SK-N-SH (cell line): ENCODE measurements around the gene IL1RL2.

Source experiments
- CTCF ChIP-seq: fragments of 200-600 bp; sonication (generic); IDR thresholded peaks from 2 replicates; pipeline ENCODE4 v1.6.1; 2017; ENCODE audit warnings: antibody characterized with exemption, mild to moderate bottlenecking, moderate library complexity
- EZH2phosphoT487 ChIP-seq: fragments of 200-600 bp; sonication (generic); IDR thresholded peaks from 2 replicates; pipeline ENCODE4 v1.6.1; 2017; ENCODE audit warnings: low read depth, mixed run types, mild to moderate bottlenecking, antibody characterized with exemption, moderate library complexity, borderline replicate concordance
- FOXM1 ChIP-seq: IDR thresholded peaks from 2 replicates; pipeline ENCODE4 v1.4.0; 2012; ENCODE audit warnings: low read depth, mild to moderate bottlenecking
- GABPA ChIP-seq: IDR thresholded peaks from 2 replicates; pipeline ENCODE4 v1.4.0; 2012; ENCODE audit warnings: low read depth, mild to moderate bottlenecking
- MXI1 ChIP-seq: IDR thresholded peaks from 2 replicates; pipeline ENCODE4 v1.6.1; 2012; ENCODE audit warnings: mild to moderate bottlenecking, low read depth, low read length, improper control_type of control experiment
- RFX5 ChIP-seq: IDR thresholded peaks from 2 replicates; pipeline ENCODE4 v1.6.1; 2012; ENCODE audit warnings: mild to moderate bottlenecking, improper control_type of control experiment, low read length
- SIN3A ChIP-seq: IDR thresholded peaks from 2 replicates; pipeline ENCODE4 v1.6.1; 2012; ENCODE audit warnings: low read depth, mild to moderate bottlenecking, low read length, moderate library complexity, borderline replicate concordance
- TAF1 ChIP-seq: IDR thresholded peaks from 2 replicates; pipeline ENCODE4 v1.6.1; 2012; ENCODE audit warnings: low read depth, mild to moderate bottlenecking, low read length, moderate library complexity, borderline replicate concordance
- YY1 ChIP-seq: IDR thresholded peaks from 2 replicates; pipeline ENCODE4 v1.4.0; 2012; ENCODE audit warnings: low read depth, mild to moderate bottlenecking
- TF ChIP-seq, protein P1 (sequence below): IDR thresholded peaks from 2 replicates; pipeline ENCODE4 v1.4.0; 2012; ENCODE audit warnings: low read depth, borderline replicate concordance

DNA sequence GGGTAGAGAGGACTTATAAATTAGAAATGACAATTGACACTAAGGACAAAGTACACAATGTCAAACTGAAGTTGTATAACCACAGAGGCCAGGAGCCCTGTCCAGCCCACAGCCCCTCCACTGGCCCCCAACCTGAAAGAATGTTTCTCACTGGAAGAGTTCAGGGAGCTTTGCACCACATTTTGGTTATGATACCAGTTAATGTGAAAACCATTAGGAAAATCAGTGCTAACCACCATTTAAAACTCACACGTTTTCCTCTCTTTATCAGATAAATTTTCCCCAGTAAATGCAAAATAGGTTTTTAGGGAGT lies 6.2 kb upstream of the IL1RL2 start:
- no peak for TF ChIP-seq CTCF
- TF ChIP-seq, protein P1, sequence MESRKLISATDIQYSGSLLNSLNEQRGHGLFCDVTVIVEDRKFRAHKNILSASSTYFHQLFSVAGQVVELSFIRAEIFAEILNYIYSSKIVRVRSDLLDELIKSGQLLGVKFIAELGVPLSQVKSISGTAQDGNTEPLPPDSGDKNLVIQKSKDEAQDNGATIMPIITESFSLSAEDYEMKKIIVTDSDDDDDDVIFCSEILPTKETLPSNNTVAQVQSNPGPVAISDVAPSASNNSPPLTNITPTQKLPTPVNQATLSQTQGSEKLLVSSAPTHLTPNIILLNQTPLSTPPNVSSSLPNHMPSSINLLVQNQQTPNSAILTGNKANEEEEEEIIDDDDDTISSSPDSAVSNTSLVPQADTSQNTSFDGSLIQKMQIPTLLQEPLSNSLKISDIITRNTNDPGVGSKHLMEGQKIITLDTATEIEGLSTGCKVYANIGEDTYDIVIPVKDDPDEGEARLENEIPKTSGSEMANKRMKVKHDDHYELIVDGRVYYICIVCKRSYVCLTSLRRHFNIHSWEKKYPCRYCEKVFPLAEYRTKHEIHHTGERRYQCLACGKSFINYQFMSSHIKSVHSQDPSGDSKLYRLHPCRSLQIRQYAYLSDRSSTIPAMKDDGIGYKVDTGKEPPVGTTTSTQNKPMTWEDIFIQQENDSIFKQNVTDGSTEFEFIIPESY, result no peak
- no peak for TF ChIP-seq FOXM1
- no peak for TF ChIP-seq EZH2phosphoT487
- no peak for TF ChIP-seq YY1
- TF ChIP-seq MXI1, result no peak
- TF ChIP-seq SIN3A, result no peak
- no peak for TF ChIP-seq RFX5
- TF ChIP-seq TAF1, result no peak
- TF ChIP-seq GABPA, result no peak
